Esophagus squamous epithelium (tissue), 4 donors: ENCODE results near the gene OR7C1.

ENCODE experiments used
- CTCF ChIP-seq, 6 experiments: fragments of 450-650 bp in 4 of 6; fragments of 200-600 bp in 2 of 6; sonication (generic) in 2 of 6; IDR thresholded peaks; one replicate each; pipeline ENCODE4 v1.5.1; 2016 to 2019; ENCODE audit warnings: antibody characterized with exemption in 6 of 6, mild to moderate bottlenecking in 4 of 6, moderate library complexity in 4 of 6
- POLR2A ChIP-seq, 4 donors: fragments of 450-650 bp; IDR thresholded peaks; one replicate each; pipeline ENCODE4 v1.6.1; 2017; ENCODE audit warnings: antibody characterized with exemption in 4 of 4, mild to moderate bottlenecking in 4 of 4, moderate library complexity in 3 of 4

GRCh38 chr19:14758816-14759215, 76.2 kb downstream of the OR7C1 start:
- TF ChIP-seq CTCF (IDR thresholded peaks at IDR 0.05) (no peak), POLR2A (IDR thresholded peaks at IDR 0.05) (no peak)
